Activated T-cell treated with anti-CD3 and anti-CD28 coated beads, Interleukin-2, amount 50 U/mL, for 4 hours (primary cell): ENCODE results near the gene WNT1. TPM values are rescaled to one million over a fixed set of nuclear protein-coding genes. Genes with fewer than 3 reads are reported as not detected.

ENCODE experiments used
- ATAC-seq, 2 donors: fragments of 200-7000 bp; cut with Tn5 transposase; one replicate each; pipeline ENCODE4 v1.10.0; 2021
- DNase-seq: peaks from one replicate; pipeline ENCODE4 v3.0.0-alpha.2; 2020
- H3K27me3 Mint-ChIP-seq: one replicate; pipeline ENCODE4 v1.8.0; 2021; ENCODE audit warnings: low read depth, mixed read lengths
- H3K36me3 Mint-ChIP-seq: one replicate; pipeline ENCODE4 v1.8.0; 2022; ENCODE audit warnings: mixed read lengths; ENCODE audit not compliant: insufficient read depth
- H3K4me1 Mint-ChIP-seq: one replicate; pipeline ENCODE4 v1.8.0; 2021; ENCODE audit warnings: low read depth, mixed read lengths
- H3K4me3 Mint-ChIP-seq: one replicate; pipeline ENCODE4 v1.8.0; 2021; ENCODE audit warnings: mild to moderate bottlenecking, moderate library complexity, mixed read lengths
- H3K9me3 Mint-ChIP-seq: one replicate; pipeline ENCODE4 v1.8.0; 2021; ENCODE audit warnings: mixed read lengths
- total RNA-seq, 3 donors: library from RNA; stranded (reverse); gene quantifications; one replicate each; pipeline ENCODE4 v1.2.1, GENCODE V29; 2021

The WNT1 gene
- total RNA-seq = not detected

DNA sequence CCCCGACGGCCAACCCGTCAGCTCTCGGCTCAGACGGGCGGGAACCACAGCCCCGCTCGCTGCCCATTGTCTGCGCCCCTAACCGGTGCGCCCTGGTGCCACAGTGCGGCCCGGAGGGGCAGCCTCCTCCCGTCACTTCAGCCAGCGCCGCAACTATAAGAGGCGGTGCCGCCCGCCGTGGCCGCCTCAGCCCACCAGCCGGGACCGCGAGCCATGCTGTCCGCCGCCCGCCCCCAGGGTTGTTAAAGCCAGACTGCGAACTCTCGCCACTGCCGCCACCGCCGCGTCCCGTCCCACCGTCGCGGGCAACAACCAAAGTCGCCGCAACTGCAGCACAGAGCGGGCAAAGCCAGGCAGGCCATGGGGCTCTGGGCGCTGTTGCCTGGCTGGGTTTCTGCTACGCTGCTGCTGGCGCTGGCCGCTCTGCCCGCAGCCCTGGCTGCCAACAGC is at the start of gene WNT1:
Gene WNT1, plus strand, starts transcription at position 32 of the 450 bp plus-strand sequence. Its CDS starts 329 bp downstream, at position 361.
- Mint-ChIP-seq H3K36me3 (no peaks in the 10 kb centered on the region), H3K4me3 (peak within 1 kb of the TSS; percentile 76)
- peak; percentile 5 for ATAC-seq

GRCh38 chr12:48929551-48929950 is 48.6 kb upstream of the WNT1 start:
- no peaks in the 10 kb centered on the region for H3K27me3 Mint-ChIP-seq
- DNase-seq (no peak), ATAC-seq (no peak)
- peaks cover 41% of the 10 kb centered on the region for H3K4me1 Mint-ChIP-seq
- H3K4me3 Mint-ChIP-seq = no peak overlapping the region
- peaks cover 22% of the 10 kb centered on the region for H3K36me3 Mint-ChIP-seq
- H3K9me3 Mint-ChIP-seq = no peaks in the 10 kb centered on the region

More for the DNA sequence above, at the start of gene WNT1:
- Mint-ChIP-seq H3K4me1 (peaks cover 48% of the 10 kb centered on the region), H3K27me3 (peaks cover 44% of the 10 kb centered on the region), H3K9me3 (no peaks in the 10 kb centered on the region)
- no peak for DNase-seq

GRCh38 chr12:48930475-48930874 is 47.6 kb upstream of the WNT1 start:
- no peaks in the 10 kb centered on the region for H3K27me3 Mint-ChIP-seq
- no peak for ATAC-seq
- H3K4me1 Mint-ChIP-seq = peaks cover 43% of the 10 kb centered on the region
- DNase-seq = no peak
- H3K9me3 Mint-ChIP-seq = no peaks in the 10 kb centered on the region
- no peak overlapping the region for H3K4me3 Mint-ChIP-seq
- H3K36me3 Mint-ChIP-seq = peaks cover 24% of the 10 kb centered on the region

- Mint-ChIP-seq H3K27me3 (no peaks in the 10 kb centered on the region), H3K4me3 (peak overlapping the region; percentile 53), H3K4me1 (peaks cover 36% of the 10 kb centered on the region), H3K9me3 (no peaks in the 10 kb centered on the region), H3K36me3 (peaks cover 25% of the 10 kb centered on the region)
- no peak for DNase-seq
- ATAC-seq = peak in 1 of 2 donors; percentile 67
Observed at GRCh38 chr12:48932878-48933277, 45.2 kb upstream of the WNT1 start.

- Mint-ChIP-seq H3K9me3 (no peaks in the 10 kb centered on the region), H3K27me3 (no peaks in the 10 kb centered on the region), H3K36me3 (peaks cover 27% of the 10 kb centered on the region), H3K4me1 (peaks cover 36% of the 10 kb centered on the region), H3K4me3 (no peak overlapping the region)
- DNase-seq (no peak), ATAC-seq (peak in 1 of 2 donors; percentile 54)
Observed at GRCh38 chr12:48933664-48934311, 44.3 kb upstream of the WNT1 start.

DNA sequence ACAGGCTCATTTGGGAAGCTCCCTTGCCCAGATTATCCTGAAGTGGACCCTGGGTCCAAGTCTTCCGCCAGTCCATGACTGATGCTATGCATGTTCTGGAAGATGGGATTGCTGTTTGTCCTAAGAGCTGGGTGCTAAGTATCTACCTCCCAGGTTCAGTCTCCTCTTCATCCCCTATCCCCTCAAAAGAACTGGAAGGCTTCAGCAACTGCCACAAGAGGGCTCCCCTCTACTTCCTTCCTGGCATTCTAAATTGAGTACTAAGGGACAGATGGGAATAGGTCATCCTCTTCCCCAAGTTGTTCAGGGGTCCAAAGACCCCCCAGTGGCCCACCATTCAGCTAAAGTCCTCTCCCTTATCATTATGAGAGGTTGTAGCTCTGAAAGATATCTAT is 43.8 kb upstream of the WNT1 start:
- Mint-ChIP-seq H3K4me3 (no peak overlapping the region), H3K36me3 (peaks cover 27% of the 10 kb centered on the region), H3K9me3 (no peaks in the 10 kb centered on the region), H3K27me3 (no peaks in the 10 kb centered on the region), H3K4me1 (peaks cover 36% of the 10 kb centered on the region)
- ATAC-seq (no peak), DNase-seq (no peak)

DNA sequence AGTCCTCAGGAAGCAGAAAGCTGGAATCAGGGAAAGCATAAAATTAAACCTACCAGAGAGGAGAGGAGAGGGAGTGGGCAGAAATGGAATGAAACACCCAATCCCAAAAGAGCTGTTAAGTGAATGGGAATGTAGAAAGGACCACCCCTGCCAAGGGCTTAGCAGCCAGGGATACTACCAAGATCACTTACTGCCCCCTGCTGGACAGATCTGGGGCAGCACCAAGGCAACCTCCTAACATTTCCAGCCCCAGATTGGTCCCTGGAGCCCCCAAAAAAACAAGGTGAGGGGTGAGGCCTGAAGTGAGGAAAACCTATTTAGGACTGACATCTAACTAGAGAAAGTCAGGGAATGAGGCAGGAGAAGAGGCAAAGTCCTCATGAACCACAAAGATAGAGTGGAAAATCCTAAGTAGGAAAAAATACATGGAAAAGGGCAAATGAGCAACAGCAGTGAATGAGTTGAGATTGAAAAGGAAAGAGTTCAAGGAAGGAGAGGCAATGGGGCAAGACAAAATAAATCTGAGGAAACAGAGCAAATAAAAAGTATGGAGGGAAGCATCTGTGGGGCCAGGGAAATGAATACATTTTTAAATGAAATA is 41.6 kb upstream of the WNT1 start:
- Mint-ChIP-seq H3K4me1 (peaks cover 33% of the 10 kb centered on the region), H3K4me3 (no peak overlapping the region), H3K27me3 (no peaks in the 10 kb centered on the region), H3K9me3 (no peaks in the 10 kb centered on the region), H3K36me3 (peaks cover 27% of the 10 kb centered on the region)
- ATAC-seq = peak; percentile 60 to 79
- DNase-seq = peak; percentile 85

- no peaks in the 10 kb centered on the region for H3K27me3 Mint-ChIP-seq
- DNase-seq = no peak
- no peak for ATAC-seq
- peaks cover 27% of the 10 kb centered on the region for H3K36me3 Mint-ChIP-seq
- H3K4me3 Mint-ChIP-seq = no peak overlapping the region
- H3K4me1 Mint-ChIP-seq = peaks cover 33% of the 10 kb centered on the region
- H3K9me3 Mint-ChIP-seq = no peaks in the 10 kb centered on the region
Observed at GRCh38 chr12:48937170-48937569, 41.0 kb upstream of the WNT1 start.

GRCh38 chr12:48938805-48939204 is 39.3 kb upstream of the WNT1 start:
- no peak overlapping the region for H3K4me3 Mint-ChIP-seq
- H3K36me3 Mint-ChIP-seq = peaks cover 21% of the 10 kb centered on the region
- ATAC-seq (no peak), DNase-seq (no peak)
- H3K27me3 Mint-ChIP-seq = no peaks in the 10 kb centered on the region
- no peaks in the 10 kb centered on the region for H3K9me3 Mint-ChIP-seq
- H3K4me1 Mint-ChIP-seq = peaks cover 20% of the 10 kb centered on the region

DNA sequence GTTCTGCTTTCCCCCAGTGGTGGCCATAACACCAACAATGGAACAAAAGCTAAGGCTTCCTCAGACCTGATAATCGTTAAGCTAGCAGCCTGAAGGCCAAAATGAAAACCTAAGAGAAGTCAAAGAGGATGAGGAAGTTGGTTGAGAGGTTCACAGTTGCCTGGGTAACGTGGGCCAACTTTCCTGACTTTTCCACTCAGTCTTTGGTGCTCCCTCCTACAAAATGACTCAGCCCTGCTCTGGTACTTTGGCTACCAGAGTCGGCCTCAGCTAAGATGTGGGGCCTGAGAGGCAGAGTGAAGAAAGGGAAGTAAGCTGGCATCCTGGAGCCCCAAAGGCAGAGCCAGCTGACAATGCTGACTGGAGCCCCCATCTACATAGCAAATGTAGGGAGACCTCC is 37.9 kb upstream of the WNT1 start:
- ATAC-seq = no peak
- Mint-ChIP-seq H3K4me3 (no peak overlapping the region), H3K9me3 (no peaks in the 10 kb centered on the region), H3K4me1 (peaks cover 11% of the 10 kb centered on the region), H3K27me3 (no peaks in the 10 kb centered on the region), H3K36me3 (peaks cover 19% of the 10 kb centered on the region)
- no peak for DNase-seq

DNA sequence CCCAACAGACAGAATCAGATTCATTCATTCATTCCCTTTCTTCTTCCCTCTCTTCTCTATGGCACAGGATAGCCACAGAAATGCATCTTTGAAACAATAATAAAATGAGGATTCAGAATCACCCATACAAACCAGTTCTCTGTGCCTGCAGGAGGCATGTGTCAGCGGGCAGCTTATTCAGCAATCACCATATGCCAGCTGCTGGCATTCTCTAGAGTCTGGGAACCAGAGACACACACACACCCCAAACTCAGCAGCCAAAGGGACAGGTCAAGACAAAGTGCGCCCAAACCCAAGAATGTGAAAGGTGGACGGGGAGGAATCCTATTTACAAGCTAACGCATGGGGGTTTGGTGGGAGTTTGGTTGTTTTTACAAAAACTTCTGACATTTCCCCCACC is 34.9 kb upstream of the WNT1 start:
- H3K27me3 Mint-ChIP-seq = no peaks in the 10 kb centered on the region
- no peaks in the 10 kb centered on the region for H3K9me3 Mint-ChIP-seq
- peaks cover 12% of the 10 kb centered on the region for H3K4me1 Mint-ChIP-seq
- H3K4me3 Mint-ChIP-seq = no peak overlapping the region
- ATAC-seq (no peak), DNase-seq (no peak)
- H3K36me3 Mint-ChIP-seq = peaks cover 23% of the 10 kb centered on the region

- DNase-seq (no peak), ATAC-seq (no peak)
- peaks cover 16% of the 10 kb centered on the region for H3K36me3 Mint-ChIP-seq
- no peaks in the 10 kb centered on the region for H3K9me3 Mint-ChIP-seq
- H3K4me1 Mint-ChIP-seq = peaks cover 17% of the 10 kb centered on the region
- H3K27me3 Mint-ChIP-seq = no peaks in the 10 kb centered on the region
- no peak overlapping the region for H3K4me3 Mint-ChIP-seq
Observed at GRCh38 chr12:48946205-48946604, 31.9 kb upstream of the WNT1 start.

DNA sequence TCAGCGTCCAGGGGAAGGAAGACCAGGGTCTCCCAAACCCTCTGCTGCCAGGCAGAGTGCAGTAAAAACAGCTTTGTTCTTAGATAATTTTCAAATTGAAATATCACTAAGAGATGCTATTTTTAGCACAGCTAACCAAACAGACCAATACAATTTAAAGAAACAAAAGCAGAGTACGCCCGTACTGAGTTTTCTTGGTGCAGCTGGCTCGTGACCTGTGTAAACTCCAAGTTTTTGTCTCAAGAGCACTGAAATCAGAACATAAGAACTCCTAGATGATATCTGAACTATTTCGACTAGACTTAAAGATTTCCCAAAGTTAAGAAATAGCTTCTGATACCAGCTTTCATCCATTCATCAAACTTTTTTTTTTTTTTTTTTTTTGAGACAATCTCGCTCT is 31.2 kb upstream of the WNT1 start:
- Mint-ChIP-seq H3K4me3 (no peak overlapping the region), H3K36me3 (peaks cover 16% of the 10 kb centered on the region), H3K27me3 (no peaks in the 10 kb centered on the region), H3K9me3 (no peaks in the 10 kb centered on the region), H3K4me1 (peaks cover 17% of the 10 kb centered on the region)
- ATAC-seq = no peak
- no peak for DNase-seq

GRCh38 chr12:48947727-48948126 is 30.4 kb upstream of the WNT1 start:
- ATAC-seq (no peak), DNase-seq (no peak)
- Mint-ChIP-seq H3K4me3 (no peak overlapping the region), H3K4me1 (peaks cover 23% of the 10 kb centered on the region), H3K9me3 (no peaks in the 10 kb centered on the region), H3K36me3 (peaks cover 22% of the 10 kb centered on the region), H3K27me3 (no peaks in the 10 kb centered on the region)

DNA sequence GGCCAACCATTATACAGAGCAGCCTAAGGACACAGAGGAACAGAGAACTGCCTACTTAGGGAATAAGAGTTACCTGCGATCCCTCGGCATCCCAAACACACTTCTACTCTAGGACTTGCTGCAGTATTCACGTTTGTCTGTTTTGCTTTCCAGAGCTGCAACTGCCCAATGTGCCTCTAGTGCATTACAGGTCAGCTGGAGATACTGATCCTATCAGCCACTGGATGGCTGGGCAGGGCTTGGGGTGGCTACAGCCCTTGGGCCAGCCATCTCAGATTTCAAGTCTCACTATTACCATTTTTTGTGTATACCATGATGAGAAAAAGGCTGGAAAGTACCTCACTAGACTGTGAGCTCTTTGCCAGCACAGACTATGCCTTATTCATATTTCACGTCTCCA is 25.4 kb upstream of the WNT1 start:
- Mint-ChIP-seq H3K27me3 (no peaks in the 10 kb centered on the region), H3K36me3 (peaks cover 18% of the 10 kb centered on the region), H3K4me3 (no peak overlapping the region), H3K9me3 (no peaks in the 10 kb centered on the region), H3K4me1 (peaks cover 46% of the 10 kb centered on the region)
- no peak for DNase-seq
- no peak for ATAC-seq
